ENCODE data around the gene PHYH.

GRCh38 chr10:13315361-13315760, 15.5 kb upstream of the PHYH start:
- TF ChIP-seq POLR2A (IDR thresholded peaks at IDR 0.05; ENCODE audit: low read length): no peak
- TF ChIP-seq GATA1 (IDR thresholded peaks at IDR 0.05; ENCODE audit: low read depth, low read length): no peak
